OCI-LY7 (cell line): ENCODE data around the gene BECN2. TPM values are rescaled to one million over a fixed set of nuclear protein-coding genes. Genes with fewer than 3 reads are reported as not detected.

Source experiments
- BruUV-seq: library from RNA; stranded (reverse); fragments of 400-500 nt; replicated peaks from 2 replicates; lab custom pipeline; 2021; lab: Mats Ljungman, UMichigan
- CTCF ChIA-PET: fragments of 300-600 bp; sonication (Branson Sonifier 250); formaldehyde crosslinking; loops from one replicate; lab custom pipeline; 2022; ENCODE audit warnings: antibody characterized with exemption; ENCODE audit not compliant: unreplicated experiment; lab: Charles Lee
- POLR2A ChIA-PET: fragments of 300-600 bp; sonication (Branson Sonifier 250); formaldehyde crosslinking; loops from one replicate; lab custom pipeline; 2022; ENCODE audit warnings: antibody characterized with exemption; lab: Charles Lee
- DNase-seq: peaks from one replicate; pipeline ENCODE4 v3.0.0-alpha.2; 2015; ENCODE audit warnings: low spot score
- H2AFZ ChIP-seq: fragments of 200-600 bp; sonication (generic), shearing (Covaris generic); 2 replicates; pipeline ENCODE4 v1.6.1; 2014; ENCODE audit warnings: mild to moderate bottlenecking, antibody characterized with exemption, low read length, moderate library complexity
- H3K27ac ChIP-seq: fragments of 200-600 bp; sonication (generic); 2 replicates; pipeline ENCODE4 v1.5.1; 2014; ENCODE audit warnings: mixed run types, low read depth, mild to moderate bottlenecking, moderate library complexity, low read length, inconsistent platforms; ENCODE audit not compliant: poor library complexity, severe bottlenecking
- H3K36me3 ChIP-seq: fragments of 200-600 bp; sonication (generic); 2 replicates; pipeline ENCODE4 v1.6.1; 2014; ENCODE audit warnings: mild to moderate bottlenecking, antibody characterized with exemption, low read length, moderate library complexity, mixed read lengths; ENCODE audit not compliant: insufficient read depth
- H3K4me1 ChIP-seq: fragments of 200-600 bp; sonication (generic); 2 replicates; pipeline ENCODE4 v1.5.1; 2014; ENCODE audit warnings: mild to moderate bottlenecking, low read length; ENCODE audit not compliant: insufficient read depth, poor library complexity, severe bottlenecking
- H3K4me2 ChIP-seq: fragments of 200-600 bp; sonication (generic); 2 replicates; pipeline ENCODE4 v1.6.1; 2014; ENCODE audit warnings: mild to moderate bottlenecking, low read length
- H3K4me3 ChIP-seq: fragments of 200-600 bp; sonication (generic); 2 replicates; pipeline ENCODE4 v1.5.1; 2014; ENCODE audit warnings: mild to moderate bottlenecking, low read depth, low read length; ENCODE audit not compliant: poor library complexity, severe bottlenecking
- H3K79me2 ChIP-seq: fragments of 200-600 bp; sonication (generic); 2 replicates; pipeline ENCODE4 v1.6.1; 2016; ENCODE audit warnings: low read depth, mild to moderate bottlenecking, low read length, moderate library complexity, mixed read lengths; ENCODE audit not compliant: insufficient read depth
- H3K9me2 ChIP-seq: fragments of 200-600 bp; sonication (generic); 2 replicates; pipeline ENCODE4 v1.6.1; 2016; ENCODE audit warnings: mild to moderate bottlenecking, low read length, mixed read lengths; ENCODE audit not compliant: insufficient read depth
- H3K9me3 ChIP-seq: fragments of 200-600 bp; sonication (generic); 2 replicates; pipeline ENCODE4 v1.6.1; 2014; ENCODE audit warnings: mild to moderate bottlenecking, mixed run types, low read length, mixed read lengths
- H4K20me1 ChIP-seq: fragments of 200-600 bp; sonication (generic); 2 replicates; pipeline ENCODE4 v1.6.1; 2014; ENCODE audit warnings: mild to moderate bottlenecking, antibody characterized with exemption, low read length, moderate library complexity, mixed read lengths; ENCODE audit not compliant: insufficient read depth
- CTCF ChIP-seq: fragments of 200-600 bp; sonication (generic); conservative IDR thresholded peaks from 2 replicates; pipeline ENCODE4 v1.5.1; 2014; ENCODE audit warnings: mild to moderate bottlenecking, antibody characterized with exemption, low read length, moderate library complexity, mixed read lengths
- EZH2phosphoT487 ChIP-seq: fragments of 200-600 bp; sonication (generic); IDR thresholded peaks from 2 replicates; pipeline ENCODE4 v1.6.1; 2018; ENCODE audit warnings: low read depth, borderline replicate concordance, mild to moderate bottlenecking, mixed run types, antibody characterized with exemption, low read length, moderate library complexity, mixed read lengths
- intact Hi-C: fragments of 100-400 bp; cut with micrococcal nuclease; formaldehyde crosslinking; loops from one replicate; pipeline ENCODE4 v1.10.0; 2022; ENCODE audit not compliant: unreplicated experiment
- total RNA-seq, 2 experiments: library from RNA; depleted of rRNA in 1 of 2; stranded (reverse); fragments of >200 nt in 1 of 2; shearing (Covaris generic) in 1 of 2; gene quantifications; 2 replicates each; pipeline ENCODE4 v1.2.3, GENCODE V29; 2014 to 2022

BECN2 gene
- total RNA-seq, 2 experiments from 2014 or later = not detected

- H3K27ac ChIP-seq = no peak overlapping the region
- H3K4me2 ChIP-seq = no peak overlapping the region
- no peaks in the 10 kb centered on the region for H4K20me1 ChIP-seq
- no peak for DNase-seq
- no peaks in the 10 kb centered on the region for H3K9me3 ChIP-seq
- H3K36me3 ChIP-seq = no peaks in the 10 kb centered on the region
- no peak overlapping the region for H2AFZ ChIP-seq
- H3K9me2 ChIP-seq = no peaks in the 10 kb centered on the region
- H3K4me3 ChIP-seq = no peak overlapping the region
- intact Hi-C loops = no loop called here
- ChIA-PET POLR2A (interaction anchor here (0.7 kb wide), 1 partner anchor 449 kb away, joined by 3 read pairs; the partner anchor contains the start of gene FH), CTCF (no interaction called here)
- TF ChIP-seq CTCF (no peak), EZH2phosphoT487 (no peak)
- BruUV-seq = no TSS peak
- no peaks in the 10 kb centered on the region for H3K79me2 ChIP-seq
- H3K4me1 ChIP-seq = no peaks in the 10 kb centered on the region
Observed at GRCh38 chr1:241968611-241969010, 11.0 kb downstream of the BECN2 start.

GRCh38 chr1:241972703-241973369 lies 15.3 kb downstream of the BECN2 start:
- no peak for DNase-seq
- H3K79me2 ChIP-seq = no peaks in the 10 kb centered on the region
- TF ChIP-seq EZH2phosphoT487 = no peak
- TF ChIP-seq CTCF = no peak
- POLR2A ChIA-PET = interaction anchor here (1.4 kb wide), 1 partner anchor 22 kb away, joined by 3 read pairs; no protein-coding TSS in a partner anchor
- H3K4me3 ChIP-seq = no peak overlapping the region
- CTCF ChIA-PET = interaction anchor here (0.6 kb wide), 1 partner anchor 35 kb away, joined by 5 read pairs; no protein-coding TSS in a partner anchor
- intact Hi-C loops = no loop called here
- H3K9me2 ChIP-seq = no peaks in the 10 kb centered on the region
- H3K9me3 ChIP-seq = no peaks in the 10 kb centered on the region
- no peaks in the 10 kb centered on the region for H3K36me3 ChIP-seq
- no TSS peak for BruUV-seq
- no peak overlapping the region for H2AFZ ChIP-seq
- H3K4me2 ChIP-seq = no peak overlapping the region
- no peaks in the 10 kb centered on the region for H4K20me1 ChIP-seq
- no peaks in the 10 kb centered on the region for H3K4me1 ChIP-seq
- no peak overlapping the region for H3K27ac ChIP-seq

GRCh38 chr1:241976229-241976628 lies 18.7 kb downstream of the BECN2 start:
- Histone ChIP-seq H3K4me3 (no peak overlapping the region), H3K4me2 (no peak overlapping the region), H3K36me3 (no peaks in the 10 kb centered on the region), H3K9me2 (no peaks in the 10 kb centered on the region), H3K4me1 (no peaks in the 10 kb centered on the region), H2AFZ (no peak overlapping the region), H3K79me2 (no peaks in the 10 kb centered on the region), H3K9me3 (no peaks in the 10 kb centered on the region), H4K20me1 (no peaks in the 10 kb centered on the region), H3K27ac (no peak overlapping the region)
- ChIA-PET POLR2A (no interaction called here), CTCF (no interaction called here)
- no peak for DNase-seq
- TF ChIP-seq EZH2phosphoT487 (no peak), CTCF (no peak)
- intact Hi-C loops = no loop called here
- no TSS peak for BruUV-seq
